Gastrocnemius medialis (tissue), 4 donors: ENCODE data around the gene DCUN1D5. TPM values are rescaled to one million over a fixed set of nuclear protein-coding genes. Genes with fewer than 3 reads are reported as not detected.

Experiments
- ATAC-seq, 2 donors: fragments of 150-250 bp; one replicate each; pipeline ENCODE4 v1.9.1; 2016
- DNase-seq, 2 donors: peaks; one replicate each; pipeline ENCODE4 v3.0.0-alpha.2; 2019
- H3K27ac ChIP-seq, 4 donors: fragments of 200-600 bp; sonication (generic); 1 replicate in 1 of 4; 2 replicates in 3 of 4; pipeline ENCODE4 v1.5.1; 2016 to 2018; ENCODE audit warnings: mild to moderate bottlenecking in 2 of 4, moderate library complexity in 1 of 4
- H3K27me3 ChIP-seq, 3 donors: fragments of 200-600 bp; sonication (generic) in 2 of 3; 1 replicate in 1 of 3; 2 replicates in 2 of 3; pipeline versions ENCODE4 v1.5.1 to v1.6.0; 2016 to 2019; ENCODE audit warnings: mild to moderate bottlenecking in 1 of 3, moderate library complexity in 1 of 3
- H3K36me3 ChIP-seq, 2 donors: fragments of 200-600 bp; sonication (generic) in 1 of 2; one replicate each; pipeline ENCODE4 v1.5.1; 2017 to 2018
- H3K4me1 ChIP-seq, 2 donors: fragments of 200-600 bp; sonication (generic) in 1 of 2; one replicate each; pipeline ENCODE4 v1.5.1; 2016 to 2017; ENCODE audit warnings: mild to moderate bottlenecking in 2 of 2
- H3K4me3 ChIP-seq, 4 donors: fragments of 200-600 bp; sonication (generic) in 3 of 4; 1 replicate in 1 of 4; 2 replicates in 3 of 4; pipeline ENCODE4 v1.5.1; 2016 to 2019; ENCODE audit warnings: mild to moderate bottlenecking in 2 of 4
- H3K9me3 ChIP-seq, 3 donors: fragments of 200-600 bp; sonication (generic) in 2 of 3; 1 replicate in 1 of 3; 2 replicates in 2 of 3; pipeline ENCODE4 v1.5.1; 2016 to 2019
- POLR2A ChIP-seq, 2 donors: fragments of 450-650 bp; IDR thresholded peaks; one replicate each; pipeline ENCODE4 v1.6.1; 2017; ENCODE audit warnings: antibody characterized with exemption in 2 of 2, mild to moderate bottlenecking in 2 of 2, moderate library complexity in 2 of 2
- in situ Hi-C, 4 donors: fragments of 200-750 bp; cut with MboI; loops; one replicate each; pipeline versions ENCODE4 v1.15.0 to v1.8.0; 2017; ENCODE audit warnings: low sequenced_read_pairs in 4 of 4
- intact Hi-C: fragments of 100-400 bp; cut with DNase I; formaldehyde crosslinking; loops from one replicate; pipeline ENCODE4 v1.15.1; 2023; ENCODE audit warnings: low total_unique reads
- total RNA-seq, 4 donors: library from RNA; depleted of rRNA; stranded (reverse); fragments of >200 nt; gene quantifications; one replicate each; pipeline versions ENCODE4 v1.1.0 to v1.2.3, GENCODE V29; 2016
- TF ChIP-seq, protein P1 (sequence below), 5 experiments: fragments of 450-650 bp in 3 of 5; fragments of 200-600 bp in 2 of 5; sonication (generic) in 2 of 5; IDR thresholded peaks in 4 of 5; conservative IDR thresholded peaks in 1 of 5; 1 replicate in 4 of 5; 2 replicates in 1 of 5; pipeline ENCODE4 v1.5.1; 2016 to 2019; ENCODE audit warnings: antibody characterized with exemption in 5 of 5, mild to moderate bottlenecking in 3 of 5, moderate library complexity in 3 of 5

DCUN1D5 gene
- 10 to 100 TPM; 31.6 to 57.5 (median 50.8) TPM for total RNA-seq

DNA sequence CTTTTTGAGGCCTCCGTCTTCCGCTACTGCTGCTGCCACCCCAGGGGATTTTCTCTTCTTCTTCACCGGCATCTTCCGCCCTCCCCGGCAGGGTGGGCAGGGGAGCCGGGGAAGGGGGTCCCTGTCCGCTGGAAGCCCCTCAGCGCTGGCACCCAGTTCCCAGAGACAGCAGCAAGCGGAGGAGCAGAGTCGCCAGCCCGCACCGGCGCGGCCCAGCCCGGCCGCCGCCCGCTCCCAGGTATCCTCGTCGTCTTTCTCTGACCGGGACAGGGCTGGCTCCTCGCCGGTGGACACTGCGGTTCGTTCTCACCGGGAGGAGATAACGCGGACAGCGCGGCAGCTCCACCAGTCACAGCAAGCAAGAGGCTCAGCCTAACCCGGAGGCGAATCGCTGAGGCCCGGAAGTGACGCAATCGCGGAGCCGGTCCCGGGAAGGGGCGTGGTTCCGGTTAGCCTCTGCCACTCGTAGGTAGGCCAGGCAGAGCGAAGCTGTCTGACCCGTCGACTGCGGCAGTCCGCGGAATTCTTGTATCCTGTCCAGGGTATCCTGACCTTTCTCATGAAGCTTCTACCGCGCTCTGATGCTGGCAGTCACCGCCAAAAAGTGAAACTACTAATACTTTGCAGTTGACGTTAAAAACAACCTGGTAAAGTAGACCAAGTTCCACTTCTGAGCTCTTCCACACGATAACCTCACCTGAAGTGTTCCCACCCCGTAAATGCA, at the start of gene DCUN1D5:
Gene DCUN1D5 (minus strand): TSS at position 360 of the 724 bp plus-strand sequence. CDS start 288 bp downstream, at position 72.
- DNase-seq, result peak; percentile 94 to 95
- intact Hi-C loops (no loop called here), in situ Hi-C loops (no loop called here)
- peaks cover 23 to 26% of the 10 kb centered on the region in 2 donors for H3K4me1 ChIP-seq
- H3K9me3 ChIP-seq, result no peaks in the 10 kb centered on the region
- TF ChIP-seq, protein P1, sequence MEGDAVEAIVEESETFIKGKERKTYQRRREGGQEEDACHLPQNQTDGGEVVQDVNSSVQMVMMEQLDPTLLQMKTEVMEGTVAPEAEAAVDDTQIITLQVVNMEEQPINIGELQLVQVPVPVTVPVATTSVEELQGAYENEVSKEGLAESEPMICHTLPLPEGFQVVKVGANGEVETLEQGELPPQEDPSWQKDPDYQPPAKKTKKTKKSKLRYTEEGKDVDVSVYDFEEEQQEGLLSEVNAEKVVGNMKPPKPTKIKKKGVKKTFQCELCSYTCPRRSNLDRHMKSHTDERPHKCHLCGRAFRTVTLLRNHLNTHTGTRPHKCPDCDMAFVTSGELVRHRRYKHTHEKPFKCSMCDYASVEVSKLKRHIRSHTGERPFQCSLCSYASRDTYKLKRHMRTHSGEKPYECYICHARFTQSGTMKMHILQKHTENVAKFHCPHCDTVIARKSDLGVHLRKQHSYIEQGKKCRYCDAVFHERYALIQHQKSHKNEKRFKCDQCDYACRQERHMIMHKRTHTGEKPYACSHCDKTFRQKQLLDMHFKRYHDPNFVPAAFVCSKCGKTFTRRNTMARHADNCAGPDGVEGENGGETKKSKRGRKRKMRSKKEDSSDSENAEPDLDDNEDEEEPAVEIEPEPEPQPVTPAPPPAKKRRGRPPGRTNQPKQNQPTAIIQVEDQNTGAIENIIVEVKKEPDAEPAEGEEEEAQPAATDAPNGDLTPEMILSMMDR (IDR thresholded peaks at IDR 0.05 in 4 of 5, conservative IDR thresholded peaks at IDR 0.05 in 1 of 5), result no peak
- TF ChIP-seq POLR2A (IDR thresholded peaks at IDR 0.05), result peak; percentile 47 to 54
- H3K4me3 ChIP-seq, result peak within 1 kb of the TSS; percentile 86 to 95 (median 92)
- H3K27ac ChIP-seq, result peak within 1 kb of the TSS; percentile 82 to 89 (median 88)
- peaks cover 0 to 6% of the 10 kb centered on the region in 2 donors for H3K36me3 ChIP-seq
- peak; percentile 99 for ATAC-seq
- H3K27me3 ChIP-seq, result peaks cover 0 to 8% (median 4%) of the 10 kb centered on the region in 3 donors

DNA sequence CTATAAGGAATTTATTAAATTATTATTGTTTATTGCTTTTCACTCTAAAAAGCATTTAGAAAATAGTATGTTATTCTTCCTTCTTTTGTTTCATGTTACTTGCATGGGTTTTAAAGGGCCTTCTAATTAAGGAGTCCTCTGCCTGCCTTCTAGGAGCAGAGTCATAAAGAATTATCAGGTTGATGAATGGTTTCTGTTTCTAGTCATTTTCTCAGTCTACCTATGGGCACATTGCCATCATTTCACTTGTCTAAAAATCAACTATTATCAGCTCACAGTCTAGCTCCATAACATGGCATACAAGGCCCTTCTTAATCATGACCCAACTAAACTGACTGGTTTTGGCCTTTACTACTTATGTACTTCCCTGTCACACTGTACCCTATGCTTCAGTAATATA, 33.5 kb upstream of the DCUN1D5 start:
- no peaks in the 10 kb centered on the region for H3K9me3 ChIP-seq
- intact Hi-C loops, result no loop called here
- in situ Hi-C loops, result no loop called here
- H3K4me1 ChIP-seq, result no peaks in the 10 kb centered on the region
- no peak for ATAC-seq
- H3K4me3 ChIP-seq, result no peak overlapping the region
- no peaks in the 10 kb centered on the region for H3K36me3 ChIP-seq
- H3K27me3 ChIP-seq, result no peaks in the 10 kb centered on the region
- no peak overlapping the region for H3K27ac ChIP-seq
- no peak for DNase-seq
- no peak for TF ChIP-seq POLR2A (IDR thresholded peaks at IDR 0.05)
- TF ChIP-seq, protein P1 (IDR thresholded peaks at IDR 0.05 in 4 of 5, conservative IDR thresholded peaks at IDR 0.05 in 1 of 5), result no peak

DNA sequence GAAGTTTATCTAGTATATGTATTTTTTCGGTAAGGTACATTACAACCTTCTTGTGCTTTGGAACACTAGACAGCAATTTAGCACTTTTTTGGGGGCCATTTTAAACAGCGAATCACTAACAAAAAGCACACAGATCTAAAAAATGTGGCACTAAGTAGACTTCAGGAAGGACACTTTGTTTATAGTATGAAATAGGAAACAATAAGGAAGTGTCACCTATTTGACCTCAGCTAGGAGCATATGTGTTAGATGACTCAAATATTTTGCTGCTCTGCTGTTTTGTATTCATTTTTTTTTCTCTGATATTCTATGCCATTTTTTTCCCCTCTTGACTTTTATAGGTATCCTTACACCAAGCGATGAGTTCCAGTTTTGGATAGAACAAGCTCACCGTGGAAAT, 22.9 kb upstream of the DCUN1D5 start:
- Histone ChIP-seq H3K4me3 (no peak overlapping the region), H3K27me3 (no peaks in the 10 kb centered on the region), H3K36me3 (no peaks in the 10 kb centered on the region), H3K27ac (no peak overlapping the region), H3K9me3 (no peaks in the 10 kb centered on the region), H3K4me1 (peaks cover 0 to 6% of the 10 kb centered on the region in 2 donors)
- DNase-seq (no peak), ATAC-seq (no peak)
- in situ Hi-C loops (no loop called here), intact Hi-C loops (no loop called here)
- no peak for TF ChIP-seq POLR2A (IDR thresholded peaks at IDR 0.05)
- TF ChIP-seq, protein P1 (IDR thresholded peaks at IDR 0.05 in 4 of 5, conservative IDR thresholded peaks at IDR 0.05 in 1 of 5), result no peak

DNA sequence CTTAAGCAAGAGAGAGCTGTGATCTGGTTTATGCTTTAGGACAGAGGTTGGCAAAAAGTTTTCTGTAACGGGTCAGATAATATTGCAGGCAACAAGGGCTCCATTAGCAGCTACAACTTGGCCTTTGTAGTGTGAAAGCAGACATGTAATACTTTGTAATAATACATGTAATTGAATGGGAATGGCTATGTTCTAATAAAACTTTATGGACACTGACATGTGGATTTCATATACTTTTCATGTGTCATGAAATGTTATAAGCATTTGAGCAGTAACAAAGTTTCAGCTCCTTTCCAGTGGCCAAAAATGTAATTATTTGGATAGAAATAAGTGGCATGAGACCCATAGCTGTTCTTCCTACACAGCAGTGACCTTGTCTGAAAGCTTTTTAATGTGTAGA, 20.4 kb upstream of the DCUN1D5 start:
- TF ChIP-seq POLR2A (IDR thresholded peaks at IDR 0.05), result no peak
- TF ChIP-seq, protein P1 (IDR thresholded peaks at IDR 0.05 in 4 of 5, conservative IDR thresholded peaks at IDR 0.05 in 1 of 5), result no peak
- Histone ChIP-seq H3K9me3 (no peaks in the 10 kb centered on the region), H3K27ac (no peak overlapping the region), H3K27me3 (no peaks in the 10 kb centered on the region), H3K4me3 (no peak overlapping the region), H3K4me1 (peaks cover 6 to 10% of the 10 kb centered on the region in 2 donors), H3K36me3 (no peaks in the 10 kb centered on the region)
- ATAC-seq (no peak), DNase-seq (no peak)
- intact Hi-C loops, result no loop called here
- in situ Hi-C loops, result no loop called here
